Right renal pelvis (tissue), 4 donors: ENCODE measurements around the gene IFT43. TPM values are rescaled to one million over a fixed set of nuclear protein-coding genes. Genes with fewer than 3 reads are reported as not detected.
"Not testable (repeated sequence)": the region's sequence is repeated elsewhere in the genome, so short reads cannot be mapped to it uniquely, and the experiment has no call there.

ENCODE experiments used
- DNase-seq, 4 donors: peaks; one replicate each; pipeline ENCODE4 v3.0.0-alpha.2; 2013; ENCODE audit warnings: low read depth in 4 of 4, low spot score in 3 of 4, missing footprints in 1 of 4
- polyA plus RNA-seq, 4 donors: library from polyadenylated mRNA; unstranded; fragments of 120-200 nt; gene quantifications; one replicate each; pipeline ENCODE4 v1.2.1, GENCODE V29; 2013; ENCODE audit not compliant: insufficient read length in 4 of 4

The IFT43 gene
- polyA plus RNA-seq, 4 donors, result 41.3 to 53.9 (median 43.2) TPM

DNA sequence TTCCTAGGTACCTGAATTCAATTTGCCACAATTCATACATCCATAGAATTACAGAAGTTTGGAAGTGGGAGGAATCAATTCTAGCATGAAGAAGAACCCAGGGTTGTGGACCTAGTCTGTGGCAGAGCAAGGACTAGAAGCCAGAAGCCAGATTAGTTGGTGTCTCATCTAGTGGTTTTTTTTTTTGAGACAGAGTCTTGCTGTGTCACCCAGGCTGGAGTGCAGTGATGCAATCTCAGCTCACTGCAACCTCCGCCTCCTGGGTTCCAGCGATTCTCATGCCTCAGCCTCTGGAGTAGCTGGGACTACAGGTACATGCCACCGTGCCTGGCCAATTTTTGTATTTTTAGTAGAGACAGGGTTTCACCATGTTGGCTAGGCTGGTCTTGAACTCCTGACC lies 24.1 kb downstream of the IFT43 start:
- not testable (repeated sequence) for DNase-seq

DNA sequence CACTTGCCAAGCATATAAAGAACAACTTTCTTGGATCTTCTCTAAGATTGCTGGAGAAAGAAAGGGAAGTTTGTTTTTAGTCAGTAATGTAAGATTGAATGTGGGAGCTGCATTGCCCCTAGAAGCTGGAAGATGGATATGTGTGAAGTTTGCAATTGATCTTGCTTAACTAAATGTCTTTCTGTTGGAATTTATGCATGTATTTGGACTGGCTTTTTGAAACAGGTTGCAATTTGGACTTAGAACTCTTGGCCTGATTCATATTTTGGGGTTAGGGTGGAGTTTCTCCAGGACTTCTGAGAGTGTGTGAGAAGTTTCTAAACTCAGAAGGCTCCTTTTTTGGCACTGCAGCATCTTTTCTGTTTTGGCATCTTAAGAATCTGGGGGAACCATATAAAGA lies 26.4 kb downstream of the IFT43 start:
- no peak for DNase-seq

DNA sequence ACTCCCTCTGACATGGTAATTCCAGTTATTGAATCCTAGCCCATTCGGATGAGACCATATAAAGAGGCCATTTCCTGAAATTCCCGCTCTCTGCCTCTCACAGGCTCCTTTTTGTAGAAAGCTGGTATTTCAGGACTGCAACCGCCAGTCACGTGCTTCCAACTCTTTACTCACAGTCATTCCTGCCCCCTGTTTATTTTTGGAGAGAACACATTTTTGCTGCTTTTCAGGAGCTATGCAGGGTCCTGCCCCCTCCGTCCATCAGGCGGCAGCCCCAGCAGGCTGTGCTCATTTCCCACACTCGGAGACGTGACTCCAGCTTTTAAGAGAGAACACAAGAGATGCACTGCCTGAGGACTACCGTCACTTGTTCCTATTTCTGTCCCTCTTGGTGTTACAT lies 26.8 kb downstream of the IFT43 start:
- peak in 3 of 4 donors; percentile 13 to 31 (median 22) for DNase-seq

DNA sequence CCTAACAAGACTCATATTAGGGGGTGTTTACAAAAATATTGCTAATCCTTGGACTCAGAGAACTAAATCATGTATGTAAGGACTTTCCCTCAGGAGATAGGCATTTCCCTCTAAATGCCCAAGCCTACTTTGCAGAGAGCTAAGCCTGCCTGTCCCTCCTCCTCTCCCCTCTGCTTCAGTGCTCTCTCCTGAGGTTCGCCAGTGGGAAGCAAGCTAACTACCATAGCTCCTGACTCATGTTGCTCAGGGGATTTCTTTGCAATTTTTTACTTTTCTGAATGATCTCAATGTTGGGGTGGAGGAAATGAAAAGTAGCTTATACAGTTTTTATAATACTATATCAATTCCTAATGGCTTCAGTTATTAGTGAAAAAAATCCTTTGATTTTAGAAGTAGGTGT lies 29.6 kb downstream of the IFT43 start:
- DNase-seq, result no peak

DNA sequence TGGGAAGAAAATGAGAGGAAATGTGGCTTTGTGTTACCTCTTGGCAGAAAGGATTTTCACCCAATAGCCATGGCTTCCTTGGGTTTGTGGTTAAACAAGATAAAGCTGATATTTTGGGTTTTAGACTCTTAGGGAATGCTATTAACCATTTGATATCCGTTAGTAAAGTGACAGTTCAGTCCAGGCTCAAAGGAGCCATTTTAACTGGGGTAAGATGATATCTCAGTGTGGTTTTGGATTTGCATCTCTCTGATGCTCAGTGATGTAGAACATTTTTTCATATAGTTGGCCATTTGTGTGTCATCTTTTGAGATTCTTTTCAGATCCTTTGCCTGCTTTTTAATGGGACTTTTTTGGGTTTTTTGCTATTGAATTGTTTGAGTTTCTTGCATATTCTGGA lies 30.1 kb downstream of the IFT43 start:
- DNase-seq, result no peak

DNA sequence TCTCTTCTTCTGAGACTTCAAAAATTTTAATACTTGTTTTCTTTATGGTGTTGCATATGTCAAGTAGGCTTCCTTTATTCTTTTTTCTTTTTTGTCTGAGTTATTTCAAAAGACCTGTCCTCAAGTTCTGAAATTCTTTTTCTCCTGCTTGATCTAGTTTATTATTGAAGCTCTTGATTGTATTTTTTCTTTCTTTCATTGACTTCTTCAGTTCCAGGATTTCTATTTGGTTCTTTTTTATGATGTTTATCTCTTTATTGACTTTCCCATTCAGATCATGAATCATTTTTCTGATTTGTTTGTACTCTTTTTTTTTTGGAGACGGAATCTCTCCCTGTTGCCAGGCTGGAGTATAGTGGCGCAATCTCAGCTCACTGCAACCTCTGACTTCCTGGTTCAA lies 34.1 kb downstream of the IFT43 start:
- DNase-seq, result no peak

DNA sequence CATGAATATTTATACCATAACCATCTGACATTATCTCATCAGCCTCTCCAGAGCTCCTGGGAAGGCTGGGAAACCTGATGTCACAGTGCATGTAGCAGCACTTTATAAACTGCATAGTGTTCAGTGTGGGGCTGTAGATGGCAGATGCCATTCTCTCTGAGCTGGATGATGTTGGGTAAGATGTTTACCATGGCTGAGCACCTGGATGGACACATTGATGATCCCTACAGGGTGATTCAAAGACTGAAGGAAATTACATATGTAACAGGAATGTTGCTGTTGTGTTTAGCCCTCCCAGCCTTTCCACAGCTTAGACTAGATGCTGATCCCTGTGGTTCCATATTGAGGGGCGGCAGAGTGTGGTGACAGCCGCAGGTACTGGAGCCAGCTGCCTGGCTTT lies 37.4 kb downstream of the IFT43 start:
- DNase-seq, result no peak

DNA sequence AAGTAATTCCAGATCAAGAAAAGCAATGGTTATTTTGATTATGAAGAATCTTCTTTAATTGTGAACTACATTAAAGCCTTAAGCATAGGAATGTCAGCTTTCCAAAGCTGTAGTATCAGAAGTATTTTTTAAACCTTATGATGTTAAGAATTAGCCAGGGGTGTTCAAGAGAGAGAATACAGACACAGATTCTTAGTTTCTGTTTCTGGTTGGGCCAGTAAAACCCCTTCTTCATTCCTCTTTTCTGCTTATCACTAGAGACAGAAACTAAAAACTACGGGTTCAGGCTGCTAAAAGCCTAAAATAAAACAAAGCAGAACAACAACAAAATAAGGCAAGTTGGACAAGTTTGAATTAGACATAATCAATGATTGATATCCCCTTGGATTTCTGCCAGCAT lies 38.2 kb downstream of the IFT43 start:
- DNase-seq, result no peak

DNA sequence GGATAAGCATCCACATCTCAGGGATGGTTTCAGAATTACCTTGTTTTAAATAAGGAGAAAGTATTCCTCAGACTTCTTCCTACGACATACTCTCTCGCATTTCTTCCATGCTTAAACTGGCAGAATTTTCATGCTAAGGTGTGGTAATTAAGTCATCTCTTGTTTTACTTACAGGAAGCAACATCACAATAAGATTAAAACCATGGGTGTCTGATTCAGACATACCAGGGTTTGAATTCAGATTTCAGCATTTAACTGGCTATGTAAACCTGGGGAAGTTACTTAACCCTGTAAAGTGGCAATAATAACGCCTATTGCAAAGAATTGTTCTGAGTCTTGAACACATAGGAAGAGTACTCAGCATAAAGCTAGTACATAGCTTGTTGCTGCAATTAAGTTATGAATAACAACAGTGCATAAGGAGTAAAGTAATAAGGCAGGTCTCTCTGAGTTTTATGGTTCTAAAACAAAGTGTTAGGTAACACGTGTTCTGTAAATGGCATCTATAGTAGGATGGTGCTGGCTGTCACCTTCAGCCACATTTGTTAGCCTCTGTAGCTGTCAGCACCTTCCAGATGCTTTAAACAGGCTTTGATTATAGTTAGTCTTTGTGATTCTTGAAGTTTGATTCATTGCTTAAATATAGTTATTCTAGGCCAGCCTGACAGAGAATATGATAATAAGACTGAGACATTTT lies 38.8 kb downstream of the IFT43 start:
- DNase-seq, result no peak

DNA sequence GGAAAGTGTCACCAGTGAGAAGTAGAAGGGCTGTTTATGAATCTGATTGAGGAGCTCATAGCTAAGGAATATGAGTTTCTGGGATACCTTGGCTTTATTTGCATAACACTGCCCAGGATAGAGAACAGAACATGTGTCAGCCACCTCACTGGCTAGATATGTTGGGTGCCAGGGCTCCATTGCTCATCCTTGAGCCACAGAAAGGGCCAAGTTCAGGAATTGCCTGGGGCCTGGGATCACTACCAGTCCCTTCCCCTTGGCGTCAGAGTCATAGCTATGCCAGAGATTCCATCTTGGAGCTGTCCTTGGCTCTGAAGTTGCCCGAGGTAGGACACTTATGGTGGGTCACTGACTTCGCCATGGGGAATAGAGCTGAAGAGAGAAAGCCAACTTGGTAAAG lies 49.0 kb downstream of the IFT43 start:
- no peak for DNase-seq

DNA sequence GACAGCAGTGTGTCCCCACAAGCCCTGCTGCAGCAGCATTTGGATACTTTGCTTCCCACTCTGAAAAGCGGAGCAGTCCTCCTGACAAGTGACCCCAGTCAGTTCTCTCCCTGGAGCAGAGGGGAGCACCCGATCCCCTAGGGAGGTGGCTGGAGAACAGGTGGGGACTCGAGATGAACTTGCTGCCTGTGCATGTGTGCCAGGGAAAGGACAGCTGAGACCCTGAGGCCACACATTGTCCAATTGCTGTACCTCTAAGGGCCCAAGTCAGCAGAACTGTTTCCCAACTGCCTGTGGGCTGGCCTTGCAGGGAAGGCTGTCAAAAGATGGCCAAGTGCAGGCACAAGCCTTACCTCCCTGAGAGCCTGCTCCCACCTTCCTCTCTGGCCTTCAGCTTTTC lies 55.1 kb downstream of the IFT43 start:
- DNase-seq, result no peak

DNA sequence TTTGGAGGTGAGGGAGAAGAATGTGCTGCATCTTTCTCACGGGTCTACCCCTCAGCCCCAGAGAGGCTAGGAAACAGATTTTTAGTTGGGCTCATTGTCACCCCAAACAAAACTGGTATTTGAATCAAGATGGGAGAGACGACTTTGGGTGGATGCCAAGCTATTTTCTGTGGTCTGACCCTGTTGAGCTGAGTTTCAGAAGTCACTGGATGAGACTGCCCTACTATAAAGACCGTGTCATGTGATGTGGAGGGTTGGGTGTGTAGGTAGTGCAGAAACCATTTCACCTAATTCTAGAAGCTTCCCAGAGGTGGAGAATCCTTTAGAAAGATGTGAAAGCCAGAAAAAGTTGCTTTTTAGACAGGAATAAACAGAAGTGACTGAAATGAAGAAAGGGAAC lies 60.2 kb downstream of the IFT43 start:
- DNase-seq, result no peak

DNA sequence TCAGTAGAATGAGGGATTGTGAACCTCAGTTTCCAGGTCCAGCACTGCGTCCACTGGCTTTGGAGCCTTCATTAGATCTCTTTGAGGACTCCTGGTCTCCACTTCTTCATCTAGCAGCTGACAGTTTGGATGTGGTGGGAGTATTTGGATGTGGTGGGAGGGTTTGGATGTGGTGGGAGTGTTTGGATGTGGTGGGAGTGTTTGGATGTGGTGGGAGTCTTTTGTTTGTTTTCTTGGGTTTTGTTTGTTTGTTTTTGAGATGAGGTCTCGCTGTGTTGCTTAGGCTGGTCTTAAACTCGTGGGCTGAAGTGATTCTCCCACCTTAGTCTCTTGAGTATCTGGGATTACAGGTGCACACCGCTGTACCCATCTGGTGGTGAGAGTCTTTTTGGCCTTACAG lies 64.7 kb downstream of the IFT43 start:
- DNase-seq, result no peak

DNA sequence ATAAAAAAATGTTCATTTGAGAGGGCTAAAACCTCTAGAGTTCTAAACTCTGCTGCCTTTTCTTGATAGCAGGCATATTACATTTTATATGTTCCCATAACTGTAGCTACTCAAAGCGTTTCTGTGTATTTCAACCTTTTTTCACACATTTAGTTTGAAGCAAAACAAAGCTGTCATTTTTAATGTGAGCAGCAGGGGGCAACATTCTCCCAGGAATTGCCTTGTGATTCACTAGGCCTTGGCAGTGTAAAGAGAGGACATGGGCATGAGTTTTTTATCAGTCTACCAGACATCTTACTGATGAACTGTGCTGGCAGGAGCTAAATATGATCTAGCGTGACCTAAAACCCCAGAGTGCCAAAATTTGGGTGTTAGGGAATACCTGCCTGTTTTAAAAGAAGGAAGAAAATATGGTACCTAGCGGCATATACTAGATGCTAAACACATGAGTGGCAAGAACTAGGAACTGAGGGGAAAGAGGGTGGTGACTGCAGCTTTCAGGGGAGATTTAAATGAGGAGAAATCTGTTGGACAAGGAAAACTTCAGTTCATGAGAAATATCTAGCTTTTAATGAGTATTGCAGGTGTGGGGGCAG lies 65.3 kb downstream of the IFT43 start:
- DNase-seq, result peak; percentile 45 to 63 (median 50)

DNA sequence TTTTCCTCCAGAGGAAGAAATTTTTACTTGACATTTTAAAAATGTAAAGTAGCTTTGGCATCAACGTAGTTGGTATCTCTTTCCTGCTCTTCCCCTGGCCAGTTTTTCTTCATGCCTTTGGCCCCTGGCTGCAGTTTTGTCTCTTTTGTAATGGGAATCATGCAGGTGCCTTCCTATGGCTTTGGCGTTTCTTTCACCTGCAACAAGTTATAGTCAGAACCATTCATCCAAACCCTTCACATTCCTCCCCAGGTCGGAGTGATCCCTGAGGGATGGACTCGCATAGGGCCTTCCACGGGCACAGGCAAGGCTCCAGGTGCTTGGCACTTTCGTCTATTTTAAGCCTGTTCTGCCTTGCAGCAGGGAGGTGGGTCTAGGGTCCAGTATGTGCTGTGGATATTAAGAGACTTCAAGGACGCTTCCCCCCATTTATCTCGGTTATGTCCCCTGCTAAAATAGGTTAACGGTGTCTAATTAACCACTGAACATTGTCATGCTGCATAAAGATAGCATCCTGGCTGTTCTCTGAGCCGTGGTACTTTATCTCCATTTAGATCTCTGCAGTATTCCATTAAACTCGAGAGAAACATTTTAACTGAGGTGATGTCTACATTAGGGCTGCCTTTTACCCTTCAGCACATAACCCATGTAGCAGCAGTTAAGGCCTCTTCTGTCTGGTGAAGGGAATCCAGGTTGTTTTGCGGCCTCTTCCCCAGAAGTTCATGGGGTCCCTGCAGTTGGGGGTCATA lies 66.3 kb downstream of the IFT43 start:
- no peak for DNase-seq

DNA sequence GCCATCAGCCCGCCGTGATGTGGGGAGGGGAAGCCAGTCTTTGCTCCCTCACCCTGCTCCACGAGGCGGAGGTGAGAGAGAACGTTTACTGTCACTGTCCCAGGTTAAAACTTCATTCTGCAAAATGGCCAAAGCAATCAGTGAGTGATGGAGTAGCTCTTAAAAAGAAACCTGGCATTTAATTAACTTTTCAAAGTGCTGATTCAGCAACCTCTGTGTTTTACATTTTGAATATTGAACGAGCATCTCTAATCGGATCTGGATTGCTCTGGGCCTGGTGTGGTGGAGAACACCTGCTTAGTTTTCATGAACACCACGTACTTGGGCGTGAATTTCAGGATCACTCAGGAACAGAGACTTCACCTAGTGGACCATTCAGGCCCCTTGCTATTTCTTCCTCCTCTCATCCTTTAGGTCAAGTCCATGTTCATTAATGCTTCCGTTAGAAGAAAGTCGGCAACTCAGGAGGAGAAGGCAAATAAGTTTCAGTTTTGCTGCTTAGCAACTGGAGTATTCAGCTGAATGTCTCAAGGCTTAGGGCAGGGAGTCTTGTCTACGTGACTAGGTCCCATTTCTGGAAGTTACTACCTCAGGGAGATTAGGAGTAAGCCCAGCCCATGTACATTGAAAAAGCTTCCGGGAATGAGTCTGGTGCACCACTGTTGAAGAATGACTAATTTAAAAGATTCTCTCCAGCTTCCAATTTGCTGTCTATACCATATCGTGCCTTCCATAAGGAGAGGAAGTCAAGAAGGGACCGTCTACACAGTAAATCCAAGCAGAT lies 68.2 kb downstream of the IFT43 start:
- no peak for DNase-seq

DNA sequence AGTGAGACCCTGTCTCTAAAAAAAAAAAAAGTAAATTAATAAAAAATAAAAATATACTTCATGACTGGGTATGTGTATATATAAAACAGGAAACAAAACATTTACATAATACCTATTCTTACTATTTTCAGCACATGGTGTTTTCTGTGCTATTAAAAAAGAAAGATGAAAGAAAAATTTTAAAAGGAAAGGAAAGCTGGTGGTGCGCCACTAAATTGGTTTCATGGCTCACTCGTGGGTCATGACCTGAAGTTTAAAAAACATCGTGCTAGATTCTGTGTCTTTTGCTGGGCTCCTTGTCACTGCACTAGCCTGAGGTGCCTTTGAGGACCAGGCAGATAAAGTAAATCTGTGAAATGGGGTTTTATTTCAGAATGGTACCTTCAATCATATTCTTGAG lies 69.8 kb downstream of the IFT43 start:
- DNase-seq, result no peak

DNA sequence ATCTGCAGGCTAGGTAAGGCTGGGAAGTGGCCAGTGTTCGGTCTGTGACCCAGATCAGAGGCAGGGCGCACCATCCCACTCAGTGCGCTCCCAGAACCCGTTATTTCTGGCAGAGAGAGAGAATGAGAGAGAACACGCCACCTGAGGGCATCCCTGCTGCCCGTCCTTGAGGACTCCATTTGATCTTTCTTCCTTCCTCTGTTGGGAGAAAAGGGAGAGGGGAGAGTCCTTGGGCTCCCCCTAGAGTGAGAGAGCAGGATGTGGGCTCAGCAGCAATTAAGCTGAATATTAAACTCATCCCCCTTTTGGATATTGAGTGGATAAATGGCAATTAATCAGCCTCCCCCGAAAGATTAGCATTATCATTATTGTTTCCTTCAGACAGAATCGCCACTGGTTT lies 70.6 kb downstream of the IFT43 start:
- DNase-seq, result no peak

DNA sequence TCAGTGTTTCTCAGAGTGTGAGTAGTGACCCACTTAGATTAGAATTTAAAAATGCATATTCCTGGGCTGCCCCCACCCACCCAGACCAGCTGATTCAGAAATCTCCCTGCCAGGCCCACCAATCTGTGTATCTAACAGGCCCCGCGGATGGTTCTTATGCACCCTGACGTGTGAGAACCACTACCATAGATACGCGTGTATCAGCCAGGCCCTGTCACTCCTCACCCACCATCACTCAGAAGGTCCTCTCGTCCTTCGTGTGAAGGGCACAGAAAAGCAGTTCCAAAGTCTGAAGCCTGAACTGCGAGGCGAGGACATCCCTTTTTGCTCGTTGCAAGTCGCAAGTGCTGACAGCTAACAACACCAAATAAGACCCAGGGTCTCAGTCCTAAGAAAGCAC lies 72.4 kb downstream of the IFT43 start:
- no peak for DNase-seq

DNA sequence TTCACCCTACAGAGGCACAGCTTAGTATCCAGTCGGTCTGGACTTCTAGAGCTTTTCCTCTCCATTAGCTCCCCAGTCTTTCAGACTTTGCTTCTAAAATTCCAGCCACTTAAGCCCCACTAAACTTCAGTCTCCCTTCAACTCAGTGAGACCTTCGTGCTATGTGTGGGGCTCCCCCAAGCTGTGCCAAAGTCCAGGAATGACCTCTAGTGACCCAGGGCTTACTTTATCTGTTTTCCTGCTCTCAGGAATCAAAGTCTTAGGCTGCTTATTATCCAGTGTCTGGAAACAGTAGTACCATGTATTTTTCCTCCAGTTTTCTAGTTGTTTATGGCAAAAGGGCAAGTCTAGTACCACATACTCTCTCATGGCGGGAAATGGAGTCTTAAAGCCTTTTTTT lies 77.8 kb downstream of the IFT43 start:
- no peak for DNase-seq

DNA sequence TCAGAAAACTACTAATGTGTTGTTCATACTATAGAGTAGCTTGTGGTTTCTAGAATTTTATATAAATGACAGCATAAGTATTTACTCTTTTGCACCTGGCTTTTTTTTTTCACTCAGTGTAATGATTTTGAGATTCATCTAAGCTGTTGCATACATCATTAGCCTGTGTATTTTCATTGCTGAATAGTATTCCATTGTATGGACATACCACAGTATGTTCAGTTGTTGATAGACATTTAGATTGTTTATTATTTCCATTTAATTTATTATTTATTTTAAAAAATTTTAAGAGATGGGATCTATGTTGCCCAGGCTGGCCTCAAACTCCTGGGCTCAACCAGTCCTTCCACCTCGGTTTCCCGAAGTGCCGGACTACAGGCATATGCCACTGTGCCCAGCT lies 80.0 kb downstream of the IFT43 start:
- no peak for DNase-seq
